NAMALWA (cell line): ENCODE data around the gene NEK5.
"Not testable (repeated sequence)": the region's sequence is repeated elsewhere in the genome, so short reads cannot be mapped to it uniquely, and the experiment has no call there.

Experiments used
- DNase-seq: peaks from one replicate; pipeline ENCODE4 v3.0.0-alpha.2; 2015; ENCODE audit warnings: low spot score

Gene NEK5, protein sequence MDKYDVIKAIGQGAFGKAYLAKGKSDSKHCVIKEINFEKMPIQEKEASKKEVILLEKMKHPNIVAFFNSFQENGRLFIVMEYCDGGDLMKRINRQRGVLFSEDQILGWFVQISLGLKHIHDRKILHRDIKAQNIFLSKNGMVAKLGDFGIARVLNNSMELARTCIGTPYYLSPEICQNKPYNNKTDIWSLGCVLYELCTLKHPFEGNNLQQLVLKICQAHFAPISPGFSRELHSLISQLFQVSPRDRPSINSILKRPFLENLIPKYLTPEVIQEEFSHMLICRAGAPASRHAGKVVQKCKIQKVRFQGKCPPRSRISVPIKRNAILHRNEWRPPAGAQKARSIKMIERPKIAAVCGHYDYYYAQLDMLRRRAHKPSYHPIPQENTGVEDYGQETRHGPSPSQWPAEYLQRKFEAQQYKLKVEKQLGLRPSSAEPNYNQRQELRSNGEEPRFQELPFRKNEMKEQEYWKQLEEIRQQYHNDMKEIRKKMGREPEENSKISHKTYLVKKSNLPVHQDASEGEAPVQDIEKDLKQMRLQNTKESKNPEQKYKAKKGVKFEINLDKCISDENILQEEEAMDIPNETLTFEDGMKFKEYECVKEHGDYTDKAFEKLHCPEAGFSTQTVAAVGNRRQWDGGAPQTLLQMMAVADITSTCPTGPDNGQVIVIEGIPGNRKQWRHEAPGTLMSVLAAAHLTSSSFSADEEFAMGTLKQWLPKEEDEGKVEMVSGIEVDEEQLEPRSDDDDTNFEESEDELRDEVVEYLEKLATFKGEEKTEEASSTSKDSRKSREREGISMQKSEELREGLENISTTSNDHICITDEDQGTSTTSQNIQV

DNA sequence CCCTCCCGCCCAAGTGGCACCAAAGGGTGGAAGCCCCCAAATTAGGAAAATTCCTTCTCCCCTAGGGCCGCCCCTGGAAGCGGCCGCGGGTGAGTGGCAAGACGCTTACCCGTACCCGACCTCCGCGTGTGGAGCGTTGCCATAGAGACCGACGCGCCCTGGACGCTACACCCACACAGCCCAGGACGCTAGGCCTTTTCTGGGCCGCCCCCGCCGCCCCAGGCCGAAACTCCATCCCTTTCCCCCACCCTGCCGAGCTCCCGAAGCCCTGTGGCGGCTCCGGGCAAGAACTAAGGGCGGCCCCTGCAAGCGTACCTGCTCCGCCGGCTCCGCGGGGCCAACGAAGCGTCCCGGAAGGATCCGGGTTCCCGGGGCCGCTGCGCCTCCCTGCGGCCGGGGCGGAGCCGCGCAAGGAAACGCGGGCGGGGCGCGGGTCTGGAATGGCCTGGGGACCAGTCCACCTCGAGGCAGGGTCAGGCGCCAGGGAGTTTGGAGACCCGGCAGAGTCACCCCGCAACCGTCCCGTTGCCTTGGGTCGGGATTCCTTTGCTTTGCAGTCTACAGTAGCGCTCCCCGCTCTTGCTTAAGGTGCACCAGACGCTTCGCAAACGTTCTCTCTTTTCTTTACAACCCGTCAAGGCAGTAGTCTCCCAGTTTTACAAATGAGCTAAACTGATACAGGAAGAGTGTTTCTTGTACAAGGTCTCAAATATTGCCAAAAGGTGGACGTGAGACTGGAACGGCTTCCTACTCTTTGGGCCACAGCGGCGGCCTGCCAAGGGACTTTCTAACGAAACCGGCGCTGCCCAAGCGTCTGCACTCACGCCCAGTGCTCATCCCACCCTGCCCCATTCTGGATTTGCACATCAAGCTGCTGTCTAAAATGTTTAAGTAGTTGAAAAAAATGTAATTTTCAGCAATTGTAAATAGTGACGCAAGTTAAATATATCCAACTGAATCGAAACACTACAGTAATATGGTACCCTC, at the start of gene NEK5:
Gene NEK5, minus strand, starts transcription at position 360 of the 987 bp plus-strand sequence. CDS start 1,591 bp downstream, outside the sequence.
- no peak for DNase-seq

DNA sequence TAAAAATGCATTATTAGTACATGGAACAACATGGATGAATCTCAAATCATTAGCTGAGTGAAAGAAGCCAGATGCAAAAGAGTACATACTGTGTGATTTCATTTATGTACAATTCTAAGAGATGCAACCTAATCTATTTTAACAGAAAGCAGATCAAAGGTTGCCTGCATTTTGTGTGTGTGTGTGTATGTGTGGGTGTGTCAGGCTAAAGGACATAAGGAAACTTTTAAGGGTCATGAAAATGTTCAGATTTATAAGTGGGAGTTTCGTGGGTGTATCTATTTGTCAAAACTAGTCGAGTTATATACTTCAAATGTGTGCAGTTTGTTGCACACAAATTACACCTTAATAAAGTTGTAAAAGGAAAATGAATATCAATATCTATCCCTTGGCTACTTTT, 48.4 kb upstream of the NEK5 start:
- DNase-seq: no peak

DNA sequence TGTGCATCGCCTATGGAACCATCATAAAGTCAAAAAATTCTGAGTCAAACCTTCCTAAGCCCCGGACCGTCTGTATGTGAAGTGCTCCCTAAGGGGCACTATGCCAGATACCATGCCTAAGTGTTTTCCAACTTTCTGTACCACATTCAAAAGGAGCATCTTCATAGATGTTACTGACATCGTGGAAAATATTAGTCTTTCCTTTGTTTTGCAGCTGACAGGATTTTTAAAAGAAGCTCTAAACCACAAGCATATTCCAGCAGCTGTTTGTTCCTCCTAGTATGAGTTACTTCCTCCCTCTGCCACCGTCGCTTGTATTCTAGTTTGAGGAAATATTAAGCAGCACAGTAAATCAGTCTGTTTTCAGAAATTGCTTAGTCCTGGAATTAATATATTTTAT, 45.1 kb upstream of the NEK5 start:
- not testable (repeated sequence) for DNase-seq

DNA sequence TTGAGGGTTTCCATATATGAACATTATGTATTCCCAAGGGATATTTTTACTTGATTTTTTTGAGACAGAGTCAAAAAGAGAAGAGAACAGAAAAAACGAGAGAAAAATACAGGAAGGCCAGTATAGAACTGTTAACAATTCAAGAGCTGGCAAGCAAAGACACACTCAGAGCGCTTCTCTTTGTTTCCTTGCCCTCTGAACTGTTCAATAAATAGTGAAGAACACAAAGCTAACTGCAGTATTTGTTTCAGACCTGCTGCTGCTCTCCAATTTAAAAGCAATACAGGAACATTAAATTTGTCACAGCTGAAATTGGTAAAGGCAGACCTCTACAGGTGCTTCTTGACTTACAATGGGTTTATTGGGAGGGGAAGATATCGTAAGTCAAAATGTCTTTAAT, 44.5 kb upstream of the NEK5 start:
- DNase-seq: no peak

DNA sequence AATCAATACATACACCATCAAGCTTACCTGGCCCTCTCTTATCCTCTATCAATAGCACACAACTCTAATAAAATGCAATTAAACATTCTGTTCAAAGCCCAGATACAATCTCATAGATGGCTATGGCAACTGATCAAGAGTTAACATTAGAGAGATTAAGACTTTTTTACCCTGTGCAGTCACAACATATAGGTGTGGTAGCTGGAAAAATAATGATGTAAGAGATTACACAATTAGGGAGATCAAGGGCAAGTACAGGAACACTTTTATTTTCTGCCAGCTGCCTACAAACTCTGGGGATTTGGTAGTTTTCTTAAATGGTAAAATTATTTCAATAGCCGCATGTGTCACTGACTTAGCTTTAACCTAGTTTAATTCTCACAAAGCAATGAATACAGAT, 42.8 kb upstream of the NEK5 start:
- DNase-seq: not testable (repeated sequence)

DNA sequence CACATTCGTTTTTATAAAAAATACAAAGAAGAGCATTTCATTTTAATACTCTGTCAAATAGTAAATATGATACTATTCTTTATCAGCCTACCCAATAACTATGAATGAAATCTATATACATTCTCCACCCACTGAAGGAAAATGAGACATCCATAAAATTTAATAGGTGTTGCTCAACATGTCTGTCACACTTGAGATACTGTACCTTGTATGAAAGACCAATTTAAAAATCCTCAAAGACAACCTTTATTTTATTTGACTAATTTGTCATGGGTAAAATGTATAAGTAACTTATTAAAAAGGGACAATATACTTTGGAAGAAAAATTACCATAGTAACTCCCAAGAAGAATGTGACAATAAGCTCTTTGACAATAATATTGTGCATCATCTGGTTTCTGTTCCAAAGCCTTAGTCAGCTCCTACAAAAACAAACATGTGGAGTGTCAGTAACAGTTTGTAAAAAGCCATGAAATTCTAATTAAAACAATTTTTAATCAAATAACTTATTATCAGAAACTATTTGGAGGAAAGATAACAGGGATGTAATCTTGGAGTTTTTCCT, 42.0 kb upstream of the NEK5 start:
- not testable (repeated sequence) for DNase-seq

DNA sequence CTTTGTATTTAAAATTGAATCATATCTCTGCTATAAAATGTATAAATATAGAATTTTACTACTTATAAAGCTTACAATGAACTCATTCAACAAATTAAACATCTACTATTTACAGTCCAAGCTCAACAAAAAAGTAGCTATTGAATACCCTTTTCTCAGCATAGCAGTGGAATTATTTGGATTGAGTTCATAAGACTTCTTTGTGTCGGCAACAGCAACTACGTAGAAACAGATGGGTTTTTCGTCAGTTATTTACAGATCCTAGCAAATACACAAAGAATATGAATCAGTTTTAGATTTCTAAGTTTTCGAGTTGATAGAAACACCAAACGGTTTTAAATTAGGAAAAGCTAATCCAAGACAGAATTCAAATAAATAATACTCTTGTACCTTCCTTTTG, 41.0 kb upstream of the NEK5 start:
- no peak for DNase-seq

DNA sequence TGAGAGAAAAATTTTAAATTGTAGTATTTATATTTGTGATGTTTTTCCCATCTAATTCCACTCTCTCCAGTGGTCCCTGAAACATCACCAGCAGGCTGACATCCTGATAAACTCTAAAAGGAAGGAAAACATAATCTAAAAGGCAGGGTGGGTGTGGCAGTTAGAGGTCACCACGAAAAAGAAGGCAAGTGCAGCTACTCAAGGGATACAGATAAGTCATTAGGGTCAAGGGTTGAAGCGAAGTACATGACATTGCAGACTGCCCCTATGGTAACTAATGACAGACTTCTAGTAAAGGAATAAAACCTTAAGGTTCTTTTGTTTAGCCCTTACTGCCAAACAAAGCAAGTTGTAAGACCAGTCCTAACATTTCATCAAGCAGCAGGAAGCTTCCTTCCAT, 36.5 kb upstream of the NEK5 start:
- no peak for DNase-seq

DNA sequence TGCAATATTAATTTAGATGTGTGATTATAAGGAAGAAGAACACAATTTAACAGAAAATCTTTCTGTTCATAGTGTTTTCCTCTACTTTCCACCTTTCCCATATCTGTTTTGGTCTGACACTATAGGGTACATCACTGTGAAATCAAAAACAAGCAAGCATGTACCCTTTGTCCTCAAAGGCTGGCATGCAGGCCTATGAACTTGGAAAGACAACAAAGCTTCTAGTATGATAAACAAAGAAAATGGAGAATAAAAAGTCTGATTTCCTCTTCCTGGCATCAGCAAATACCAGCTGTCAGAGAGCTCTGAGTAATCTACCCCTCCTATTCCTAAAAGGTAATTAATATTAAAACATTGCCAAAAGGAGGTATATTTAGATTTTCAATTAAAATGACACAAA, 36.1 kb upstream of the NEK5 start:
- DNase-seq: no peak

DNA sequence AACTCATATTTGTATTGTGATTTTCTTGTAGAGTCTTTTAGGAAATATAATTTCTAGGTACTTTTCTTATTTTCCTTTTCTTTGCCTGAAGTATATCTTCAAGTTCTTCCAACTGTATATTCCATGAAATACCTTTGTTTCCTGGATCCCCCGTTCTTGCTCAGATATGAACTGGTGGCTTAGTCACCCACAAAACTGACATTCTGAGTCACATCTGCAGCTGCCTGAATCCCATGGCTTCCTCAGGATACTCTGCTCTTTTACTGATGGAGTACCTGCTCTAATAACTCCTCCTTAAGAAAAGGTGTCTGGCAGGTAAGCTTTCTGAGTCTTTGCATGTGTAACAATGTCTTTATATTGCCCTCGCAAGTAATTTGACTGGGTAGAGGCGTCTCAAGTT, 35.0 kb upstream of the NEK5 start:
- DNase-seq: not testable (repeated sequence)

DNA sequence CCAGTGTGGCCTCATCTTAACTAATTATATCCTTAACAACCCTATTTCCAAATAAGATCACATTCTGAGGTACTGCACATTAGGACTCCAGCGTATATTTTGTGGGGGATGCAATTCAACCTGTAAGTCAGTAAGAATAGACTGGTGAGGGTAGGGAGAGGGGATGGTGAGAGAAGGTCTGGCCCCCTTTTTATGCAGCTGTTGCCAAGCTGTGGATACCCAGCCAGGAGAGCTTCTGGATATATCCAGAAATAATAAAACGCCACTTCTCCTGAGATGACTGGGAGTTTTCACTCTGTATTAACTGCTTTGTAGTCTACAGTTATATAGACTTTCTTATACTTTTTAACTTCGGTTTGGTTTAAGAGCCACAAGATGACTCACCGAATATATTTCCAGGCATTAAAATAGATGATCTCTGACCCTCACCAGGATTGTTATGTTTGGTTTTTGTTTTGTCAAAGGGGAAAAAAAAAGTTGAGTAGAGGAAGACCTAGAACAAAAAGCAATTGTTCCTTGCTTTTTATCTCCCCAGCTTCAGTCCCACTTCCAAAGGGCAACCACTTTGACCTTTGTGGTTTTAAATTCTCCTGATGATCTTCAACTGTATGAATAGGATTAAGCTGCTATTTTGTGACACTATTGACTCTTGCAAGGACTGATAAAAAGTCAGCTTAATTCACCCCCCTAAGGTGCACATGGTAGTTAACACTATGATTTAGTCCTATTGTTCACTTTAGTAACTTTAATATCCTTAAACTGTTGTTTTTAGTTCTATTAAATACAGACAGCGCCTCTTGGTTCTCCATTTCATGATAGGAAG, 33.6 kb upstream of the NEK5 start:
- DNase-seq: no peak

DNA sequence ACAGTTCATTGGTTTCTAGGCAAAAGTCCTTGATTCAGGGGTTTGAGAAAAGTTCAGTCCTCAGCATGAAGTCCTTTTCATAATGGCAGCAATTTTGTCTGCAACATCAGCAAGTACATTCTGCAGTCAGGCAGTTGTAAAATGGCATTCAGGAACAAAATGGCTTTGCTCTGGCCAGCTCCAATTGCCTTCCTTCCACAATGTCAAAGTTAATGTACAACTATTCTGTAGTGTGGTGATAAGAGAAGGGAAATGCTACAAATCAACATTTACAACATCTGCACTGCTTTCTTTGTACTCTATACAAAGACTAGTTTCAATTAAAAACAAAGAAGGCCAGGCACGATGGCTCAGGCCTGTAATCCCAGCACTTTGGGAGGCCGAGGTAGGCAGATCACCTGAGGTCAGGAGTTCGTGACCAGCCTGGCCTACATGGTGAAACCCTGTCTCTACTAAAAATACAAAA, 32.3 kb upstream of the NEK5 start:
- DNase-seq: no peak

DNA sequence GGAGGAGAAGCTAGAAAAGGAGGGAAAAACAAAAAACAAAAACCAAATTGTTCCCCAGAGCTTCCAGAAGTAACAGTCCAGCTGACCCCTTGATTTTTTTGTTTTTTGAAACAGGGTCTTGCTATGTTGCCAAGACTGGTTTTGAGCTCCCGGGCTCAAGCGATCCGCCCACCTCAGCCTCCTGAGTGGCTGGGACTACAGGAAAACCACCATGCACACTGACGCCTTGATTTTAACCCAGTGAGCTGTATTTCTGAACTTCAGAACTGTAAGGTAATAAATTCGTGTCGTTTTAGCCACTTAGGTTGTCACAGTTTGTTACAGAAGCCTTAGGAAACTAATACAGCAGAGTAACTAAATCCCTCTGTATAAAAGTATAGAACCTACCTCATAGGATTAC, 31.6 kb upstream of the NEK5 start:
- DNase-seq: no peak

DNA sequence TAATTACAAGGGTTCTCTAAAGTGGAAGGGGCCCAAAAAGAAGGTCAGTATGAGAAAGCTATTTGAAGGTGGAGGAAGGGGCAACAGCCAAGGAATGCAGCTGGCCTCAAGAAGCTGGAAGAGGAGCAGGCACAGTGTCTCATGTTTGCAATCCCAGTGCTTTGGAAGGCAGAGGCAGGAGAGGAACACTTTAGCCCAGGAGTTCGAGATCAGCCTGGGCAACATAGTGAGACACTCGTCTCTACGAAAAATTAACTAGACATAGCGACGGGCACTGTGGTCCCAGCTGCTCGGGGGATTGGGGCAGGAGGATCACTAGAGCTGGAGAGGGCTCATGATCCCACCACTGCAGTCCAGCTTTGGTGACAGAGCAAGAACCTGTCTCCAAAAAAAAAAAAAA, 31.2 kb upstream of the NEK5 start:
- DNase-seq: no peak

DNA sequence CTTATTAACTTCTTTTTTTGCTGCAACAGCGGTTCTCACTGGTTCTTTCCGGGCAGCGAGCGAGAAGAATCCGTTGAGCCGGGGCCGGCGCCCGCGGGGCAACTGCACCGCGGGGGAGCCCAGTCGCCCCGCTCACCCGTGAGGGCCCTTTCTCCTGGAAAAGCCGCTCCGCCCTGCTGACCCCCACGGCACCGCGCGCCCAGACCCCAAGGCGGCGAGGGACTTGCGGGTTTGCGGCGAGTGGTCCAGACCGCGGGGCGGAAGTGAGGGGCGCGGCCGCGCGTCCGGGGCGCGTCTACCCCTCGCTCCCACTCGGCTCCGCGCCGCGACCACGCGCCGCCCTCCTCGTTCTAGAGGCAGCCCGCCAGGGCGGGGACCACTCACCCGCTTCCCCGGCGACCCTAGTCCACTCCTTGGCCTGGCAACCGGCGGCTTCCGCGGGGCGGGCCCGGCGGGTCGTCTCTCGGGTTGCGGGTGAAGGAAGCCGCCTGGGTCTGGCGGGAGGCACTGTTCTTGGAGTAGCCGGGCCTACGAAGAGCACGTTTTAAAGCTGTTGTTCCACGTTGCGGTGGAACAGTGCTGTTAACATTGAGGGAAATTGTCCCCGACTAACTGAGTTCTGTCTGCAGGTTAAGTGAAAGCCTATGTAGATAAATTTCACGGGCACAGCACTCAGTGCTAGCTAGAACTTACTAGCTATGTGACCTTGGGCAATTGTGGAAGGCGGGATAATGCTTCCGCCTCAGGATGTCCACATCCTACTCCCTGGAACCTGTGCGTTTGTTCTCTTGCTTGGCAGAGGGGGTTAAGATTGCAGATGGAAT, 30.5 kb upstream of the NEK5 start, which contains the start of gene NEK3:
Gene NEK3, minus strand, starts transcription at position 439 of the 824 bp plus-strand sequence. CDS start 3,406 bp downstream, outside the sequence.
- peak; percentile 57 for DNase-seq

DNA sequence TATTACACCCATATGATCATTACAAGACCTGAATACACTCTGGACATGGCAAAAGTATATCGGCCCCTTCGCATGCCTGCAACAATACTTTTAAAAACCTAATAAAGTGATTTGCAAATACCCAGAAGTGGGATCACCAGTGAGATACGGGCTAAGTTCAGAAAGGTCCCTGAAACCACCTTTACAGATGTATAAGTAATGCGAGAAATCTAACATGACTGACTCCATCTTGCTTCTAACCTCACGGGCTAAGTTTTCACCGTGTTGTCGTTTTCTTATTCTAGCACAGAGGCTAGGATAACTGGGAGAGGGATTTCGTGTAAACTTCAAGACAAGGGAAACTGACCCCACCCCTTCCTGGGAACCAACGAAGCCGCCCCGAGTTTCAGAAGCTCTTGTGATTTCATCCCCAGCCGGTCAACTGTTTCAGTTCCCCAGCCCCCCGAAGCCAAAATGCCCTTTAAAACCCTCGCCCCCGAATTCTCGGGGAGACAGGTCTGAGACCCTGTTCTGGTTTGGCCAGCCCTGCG, 29.8 kb upstream of the NEK5 start:
- peak; percentile 7 for DNase-seq

DNA sequence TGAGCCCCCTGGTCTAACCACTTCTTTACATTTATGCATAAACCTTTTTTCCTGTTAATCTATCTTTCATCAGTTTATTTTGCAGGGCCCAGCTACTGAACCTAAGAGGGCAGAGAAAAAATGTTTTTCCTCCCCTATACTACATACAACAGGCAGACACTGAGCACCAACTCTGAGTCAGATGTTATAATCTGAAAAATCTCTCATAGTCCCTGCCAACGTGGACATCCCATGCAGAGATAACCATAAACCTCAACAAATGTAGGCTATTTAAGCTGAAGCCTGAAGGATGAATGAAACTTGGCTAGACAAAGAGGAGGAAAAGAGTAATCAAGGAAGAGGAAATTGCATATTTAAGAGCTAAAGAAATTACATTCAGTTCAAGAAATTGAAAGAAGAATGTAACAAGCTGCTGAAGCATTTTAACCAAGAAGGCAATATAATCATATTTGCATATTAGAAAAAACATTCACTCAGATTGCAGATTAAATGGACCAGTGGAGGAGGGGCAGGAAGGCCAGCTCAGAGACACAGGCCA, 27.9 kb upstream of the NEK5 start:
- DNase-seq: no peak

DNA sequence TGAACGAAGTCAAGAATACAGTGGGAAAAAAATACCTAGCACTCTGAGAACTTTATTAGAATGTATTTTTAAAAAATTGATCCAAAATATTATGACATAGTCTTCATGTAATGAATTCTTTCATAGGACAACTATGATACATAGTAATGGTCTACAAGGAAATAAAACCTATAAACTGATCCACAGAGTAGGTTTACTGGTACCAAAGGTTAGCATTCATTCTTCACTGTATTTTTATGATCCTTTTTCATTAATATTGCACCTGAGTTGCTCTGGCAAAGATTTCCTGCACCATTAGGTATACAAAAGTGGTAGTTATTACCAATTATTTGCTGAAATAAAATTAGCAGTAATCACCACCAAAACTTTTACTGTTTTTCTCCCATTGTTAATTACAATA, 26.3 kb upstream of the NEK5 start:
- DNase-seq: no peak

DNA sequence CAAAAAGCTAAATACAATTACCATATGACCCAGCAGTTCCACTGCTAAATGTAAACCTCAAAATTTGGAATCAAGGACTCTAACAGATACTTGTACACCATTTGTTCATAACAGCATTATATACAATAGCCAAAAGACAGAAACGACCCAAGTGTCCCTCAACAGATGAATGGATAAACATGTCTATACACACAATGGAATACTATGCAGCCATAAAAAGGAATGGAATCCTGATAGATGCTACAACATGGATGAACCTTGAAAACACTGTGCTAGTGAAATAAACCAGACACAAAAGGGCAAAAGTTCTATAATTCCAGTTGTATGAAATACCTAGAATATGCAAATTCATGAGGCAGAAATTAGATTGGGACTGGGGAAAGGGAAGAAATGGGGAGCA, 18.4 kb upstream of the NEK5 start:
- no peak for DNase-seq
